HG03558 (cell line): ENCODE results near the gene NPW.

ENCODE experiments used
- ATAC-seq: cut with Tn5 transposase; IDR thresholded peaks from one replicate; pipeline ENCODE4 v1.9.1; 2021; ENCODE audit warnings: moderate number of reproducible peaks; ENCODE audit not compliant: unreplicated experiment; ENCODE audit errors: extremely low read depth

NPW gene

GRCh38 chr16:2019518-2019920 lies at the start of gene NPW:
TSS of gene NPW (plus strand) at chr16:2019785.
- ATAC-seq = no peak

- ATAC-seq = peak; percentile 72
These were observed 47.6 kb upstream of the NPW start, which contains the start of gene TBL3 for GRCh38 chr16:1971796-1972489. TSS of gene TBL3 (plus strand) at chr16:1972053. CDS start at chr16:1972165, 112 bp downstream.

- ATAC-seq = no peak
These were observed 47.1 kb upstream of the NPW start for GRCh38 chr16:1972490-1972877.

GRCh38 chr16:1973461-1974156 lies 46.0 kb upstream of the NPW start:
- ATAC-seq = no peak

GRCh38 chr16:1974157-1975070 lies 45.2 kb upstream of the NPW start:
- no peak for ATAC-seq

GRCh38 chr16:1975432-1976215 lies 44.0 kb upstream of the NPW start:
- ATAC-seq = no peak

- no peak for ATAC-seq
These were observed 43.4 kb upstream of the NPW start for GRCh38 chr16:1976216-1976520.

GRCh38 chr16:1976951-1977874 lies 42.4 kb upstream of the NPW start:
- ATAC-seq = no peak

GRCh38 chr16:1977875-1978268 lies 41.7 kb upstream of the NPW start:
- no peak for ATAC-seq

- ATAC-seq = no peak
These were observed 41.0 kb upstream of the NPW start for GRCh38 chr16:1978476-1979120.

GRCh38 chr16:1979271-1980029 lies 40.1 kb upstream of the NPW start:
- ATAC-seq = no peak

- ATAC-seq = no peak
These were observed 39.4 kb upstream of the NPW start for GRCh38 chr16:1980030-1980769.

- ATAC-seq = no peak
These were observed 38.9 kb upstream of the NPW start for GRCh38 chr16:1980770-1981087.

- no peak for ATAC-seq
These were observed 38.2 kb upstream of the NPW start, which contains the start of gene NOXO1 for GRCh38 chr16:1981398-1981836. TSS of gene NOXO1 (minus strand) at chr16:1981469. CDS start at chr16:1981179, 290 bp downstream.

- no peak for ATAC-seq
These were observed 37.6 kb upstream of the NPW start for GRCh38 chr16:1982013-1982433.

- ATAC-seq = no peak
These were observed 36.5 kb upstream of the NPW start for GRCh38 chr16:1982991-1983543.
